Esophagus squamous epithelium (tissue), 5 donors: ENCODE results near the gene ISG15. TPM values are rescaled to one million over a fixed set of nuclear protein-coding genes. Genes with fewer than 3 reads are reported as not detected.
"Not testable (repeated sequence)": the region's sequence is repeated elsewhere in the genome, so short reads cannot be mapped to it uniquely, and the experiment has no call there.

Source experiments
- DNase-seq: peaks from one replicate; lab custom pipeline; 2025; lab: John Stamatoyannopoulos, UW
- H3K27ac ChIP-seq, 4 donors: fragments of 200-600 bp; sonication (generic); one replicate each; pipeline ENCODE4 v1.5.1; 2016 to 2019; ENCODE audit warnings: mild to moderate bottlenecking in 1 of 4
- H3K27me3 ChIP-seq, 4 donors: fragments of 200-600 bp; sonication (generic); 1 replicate in 3 of 4; 2 replicates in 1 of 4; pipeline versions ENCODE4 v1.5.1 to v1.6.0; 2017 to 2021; ENCODE audit warnings: antibody characterized with exemption in 1 of 4
- H3K36me3 ChIP-seq, 3 donors: fragments of 200-600 bp; sonication (generic); one replicate each; pipeline ENCODE4 v1.5.1; 2016 to 2019
- H3K4me1 ChIP-seq, 3 donors: fragments of 200-600 bp; sonication (generic); one replicate each; pipeline ENCODE4 v1.5.1; 2017 to 2019
- H3K4me3 ChIP-seq, 4 donors: fragments of 200-600 bp; sonication (generic); 1 replicate in 3 of 4; 2 replicates in 1 of 4; pipeline ENCODE4 v1.5.1; 2016 to 2019; ENCODE audit warnings: mild to moderate bottlenecking in 2 of 4, moderate library complexity in 1 of 4
- H3K9me3 ChIP-seq, 3 donors: fragments of 200-600 bp; sonication (generic); one replicate each; pipeline ENCODE4 v1.5.1; 2016 to 2019
- CTCF ChIP-seq, 6 experiments: fragments of 450-650 bp in 4 of 6; fragments of 200-600 bp in 2 of 6; sonication (generic) in 2 of 6; IDR thresholded peaks; one replicate each; pipeline ENCODE4 v1.5.1; 2016 to 2019; ENCODE audit warnings: antibody characterized with exemption in 6 of 6, mild to moderate bottlenecking in 4 of 6, moderate library complexity in 4 of 6
- POLR2A ChIP-seq, 4 donors: fragments of 450-650 bp; IDR thresholded peaks; one replicate each; pipeline ENCODE4 v1.6.1; 2017; ENCODE audit warnings: antibody characterized with exemption in 4 of 4, mild to moderate bottlenecking in 4 of 4, moderate library complexity in 3 of 4
- WGBS, 2 donors: methylation state at CpG; one replicate each; pipeline ENCODE4 v1.1.5; 2018; 5-methylcytosine and 5-hydroxymethylcytosine counted together
- intact Hi-C: fragments of 100-400 bp; cut with DNase I; formaldehyde crosslinking; loops from one replicate; pipeline ENCODE4 v1.15.0; 2022
- total RNA-seq, 4 donors: library from RNA; depleted of rRNA; stranded (reverse); fragments of >200 nt; gene quantifications; one replicate each; pipeline ENCODE4 v1.1.0, GENCODE V29; 2016
- donor health status: DM: yes; HTN: yes; CAD: no.

Gene ISG15
- total RNA-seq, 4 donors from 2014 or later = 7.2 to 44.3 (median 10.3) TPM

- intact Hi-C loops = loop anchor here (5.0 kb wide), 1 partner anchor 79 kb away; no protein-coding TSS in a partner anchor
- no peaks in the 10 kb centered on the region for H3K9me3 ChIP-seq
- no peak overlapping the region for H3K4me3 ChIP-seq
- TF ChIP-seq POLR2A (IDR thresholded peaks at IDR 0.05) (no peak), CTCF (IDR thresholded peaks at IDR 0.05) (no peak)
- no peak overlapping the region for H3K27ac ChIP-seq
- H3K36me3 ChIP-seq = no peaks in the 10 kb centered on the region
- peaks cover 0 to 24% (median 0%) of the 10 kb centered on the region in 3 donors for H3K4me1 ChIP-seq
- DNase-seq = no peak
- H3K27me3 ChIP-seq = peaks cover 0 to 86% (median 3%) of the 10 kb centered on the region in 4 donors
- 52 to 66% methylated on average over 13 to 38 of the region's 43 CpGs for WGBS, 2 donors
These were observed 30.4 kb upstream of the ISG15 start for GRCh38 chr1:982765-983436.

- Histone ChIP-seq H3K4me1 (peaks cover 0 to 24% (median 0%) of the 10 kb centered on the region in 3 donors), H3K27me3 (peaks cover 0 to 76% (median 3%) of the 10 kb centered on the region in 4 donors), H3K4me3 (peak overlapping the region in 1 of 4 donors; percentile 28), H3K27ac (no peak overlapping the region), H3K36me3 (no peaks in the 10 kb centered on the region), H3K9me3 (no peaks in the 10 kb centered on the region)
- 0 to 12% methylated on average over 7 to 10 of the region's 29 CpGs for WGBS, 2 donors
- intact Hi-C loops = loop anchor here (5.0 kb wide), 1 partner anchor 78 kb away; no protein-coding TSS in a partner anchor
- TF ChIP-seq CTCF (IDR thresholded peaks at IDR 0.05) (peak; percentile 54 to 96 (median 68)), POLR2A (IDR thresholded peaks at IDR 0.05) (no peak)
- DNase-seq = no peak
These were observed 29.4 kb upstream of the ISG15 start for GRCh38 chr1:983798-984475.

- 41 to 54% methylated on average over 12 of the region's 12 CpGs for WGBS, 2 donors
- H3K4me3 ChIP-seq = peak overlapping the region in 1 of 4 donors; percentile 28
- peak in 1 of 6 experiments; percentile 10 for TF ChIP-seq CTCF (IDR thresholded peaks at IDR 0.05)
- no peak for TF ChIP-seq POLR2A (IDR thresholded peaks at IDR 0.05)
- intact Hi-C loops = loop anchor here (5.0 kb wide), 1 partner anchor 78 kb away; no protein-coding TSS in a partner anchor
- no peaks in the 10 kb centered on the region for H3K36me3 ChIP-seq
- H3K27ac ChIP-seq = no peak overlapping the region
- no peak for DNase-seq
- H3K9me3 ChIP-seq = no peaks in the 10 kb centered on the region
- peaks cover 0 to 24% (median 0%) of the 10 kb centered on the region in 3 donors for H3K4me1 ChIP-seq
- H3K27me3 ChIP-seq = peaks cover 0 to 72% (median 3%) of the 10 kb centered on the region in 4 donors
These were observed 28.9 kb upstream of the ISG15 start for GRCh38 chr1:984476-984814.

- WGBS, 2 donors = 76 to 77% methylated on average over 12 to 13 of the region's 13 CpGs
- Histone ChIP-seq H3K4me1 (peaks cover 0 to 17% (median 0%) of the 10 kb centered on the region in 3 donors), H3K27ac (no peak overlapping the region), H3K27me3 (peaks cover 0 to 77% (median 3%) of the 10 kb centered on the region in 4 donors), H3K36me3 (no peaks in the 10 kb centered on the region), H3K4me3 (no peak overlapping the region), H3K9me3 (no peaks in the 10 kb centered on the region)
- TF ChIP-seq POLR2A (IDR thresholded peaks at IDR 0.05) (no peak), CTCF (IDR thresholded peaks at IDR 0.05) (no peak)
- intact Hi-C loops = no loop called here
- no peak for DNase-seq
These were observed 28.2 kb upstream of the ISG15 start for GRCh38 chr1:985126-985525.

GRCh38 chr1:988061-988460 lies 25.2 kb upstream of the ISG15 start:
- DNase-seq, H3K4me1 ChIP-seq, H3K4me3 ChIP-seq, intact Hi-C loops, H3K27ac ChIP-seq, H3K36me3 ChIP-seq: not testable (repeated sequence)
- 66 to 75% methylated on average over 5 of the region's 5 CpGs for WGBS, 2 donors
- Histone ChIP-seq H3K27me3 (peaks cover 0 to 68% (median 3%) of the 10 kb centered on the region in 4 donors), H3K9me3 (peaks cover 0 to 14% (median 6%) of the 10 kb centered on the region in 3 donors)

- H3K36me3 ChIP-seq, intact Hi-C loops, H3K4me1 ChIP-seq, DNase-seq, H3K27ac ChIP-seq, H3K4me3 ChIP-seq: not testable (repeated sequence)
- WGBS, 2 donors = 67 to 89% methylated on average over 6 of the region's 6 CpGs
- H3K27me3 ChIP-seq = peaks cover 0 to 63% (median 0%) of the 10 kb centered on the region in 4 donors
- H3K9me3 ChIP-seq = peaks cover 0 to 14% (median 6%) of the 10 kb centered on the region in 3 donors
These were observed 22.0 kb upstream of the ISG15 start for GRCh38 chr1:991275-991674.
